Left ventricle myocardium inferior (tissue), 1 donor: ENCODE results near the gene TSPAN7. TPM values are rescaled to one million over a fixed set of nuclear protein-coding genes. Genes with fewer than 3 reads are reported as not detected.
A peak's percentile ranks its signal among the peaks of the same experiment; 100 is the strongest.

Experiments
- DNase-seq: peaks from one replicate; pipeline ENCODE4 v3.0.0-alpha.2; 2020
- H3K27ac ChIP-seq: fragments of 200-600 bp; replicated peaks from 2 replicates; pipeline ENCODE4 v1.8.0; 2021
- H3K27me3 ChIP-seq: fragments of 200-600 bp; 2 replicates; pipeline ENCODE4 v1.8.0; 2021; ENCODE audit warnings: low read depth
- H3K36me3 ChIP-seq: fragments of 200-600 bp; 2 replicates; pipeline ENCODE4 v1.8.0; 2021
- H3K4me1 ChIP-seq: fragments of 200-600 bp; 2 replicates; pipeline ENCODE4 v1.8.0; 2021
- H3K4me3 ChIP-seq: fragments of 200-600 bp; 2 replicates; pipeline ENCODE4 v1.8.0; 2021; ENCODE audit warnings: mild to moderate bottlenecking, moderate library complexity
- H3K9me3 ChIP-seq: fragments of 200-600 bp; replicated peaks from 2 replicates; pipeline ENCODE4 v1.8.0; 2021
- CTCF ChIP-seq: fragments of 200-600 bp; IDR thresholded peaks from 2 replicates; pipeline ENCODE4 v1.8.0; 2021; ENCODE audit warnings: antibody characterized with exemption, mild to moderate bottlenecking, borderline replicate concordance
- intact Hi-C: fragments of 100-400 bp; cut with micrococcal nuclease; formaldehyde crosslinking; loops from one replicate; pipeline ENCODE4 v1.11.0; 2022
- total RNA-seq: library from RNA; stranded (reverse); fragmentation: NEBNext Ultra II Directional; extraction: Animal tissue kit (Norgen Biotek cat#: 25700); gene quantifications from one replicate; pipeline ENCODE4 v1.2.1, GENCODE V29; 2021
- donor health status: DM: no; HTN: yes; CAD: no; lungs with severe emphysema.

Gene TSPAN7
- total RNA-seq, 1 donor from 2014 or later: 14.8 TPM

GRCh38 chrX:38620623-38621022, 59.3 kb downstream of the TSPAN7 start:
- no peaks in the 10 kb centered on the region for H3K27me3 ChIP-seq
- H3K4me3 ChIP-seq: no peak overlapping the region
- no peak for DNase-seq
- TF ChIP-seq CTCF: no peak
- no peaks in the 10 kb centered on the region for H3K36me3 ChIP-seq
- no peaks in the 10 kb centered on the region for H3K9me3 ChIP-seq
- intact Hi-C loops: no loop called here
- H3K4me1 ChIP-seq: peaks cover 6% of the 10 kb centered on the region
- no peak overlapping the region for H3K27ac ChIP-seq

- TF ChIP-seq CTCF: no peak
- Histone ChIP-seq H3K27ac (no peak overlapping the region), H3K4me3 (no peak overlapping the region), H3K27me3 (no peaks in the 10 kb centered on the region), H3K9me3 (no peaks in the 10 kb centered on the region), H3K4me1 (no peaks in the 10 kb centered on the region), H3K36me3 (no peaks in the 10 kb centered on the region)
- no peak for DNase-seq
- intact Hi-C loops: no loop called here
Observed at GRCh38 chrX:38626296-38626695, 65.0 kb downstream of the TSPAN7 start.

GRCh38 chrX:38627683-38628082, 66.3 kb downstream of the TSPAN7 start:
- H3K27ac ChIP-seq: no peak overlapping the region
- H3K4me3 ChIP-seq: no peak overlapping the region
- TF ChIP-seq CTCF: peak; percentile 53
- DNase-seq: no peak
- intact Hi-C loops: no loop called here
- H3K9me3 ChIP-seq: no peaks in the 10 kb centered on the region
- no peaks in the 10 kb centered on the region for H3K27me3 ChIP-seq
- H3K36me3 ChIP-seq: no peaks in the 10 kb centered on the region
- peaks cover 8% of the 10 kb centered on the region for H3K4me1 ChIP-seq

GRCh38 chrX:38628587-38628986, 67.2 kb downstream of the TSPAN7 start:
- no peak for DNase-seq
- Histone ChIP-seq H3K27ac (no peak overlapping the region), H3K9me3 (no peaks in the 10 kb centered on the region), H3K36me3 (no peaks in the 10 kb centered on the region), H3K4me3 (no peak overlapping the region), H3K27me3 (no peaks in the 10 kb centered on the region), H3K4me1 (peaks cover 8% of the 10 kb centered on the region)
- intact Hi-C loops: no loop called here
- TF ChIP-seq CTCF: no peak

DNA sequence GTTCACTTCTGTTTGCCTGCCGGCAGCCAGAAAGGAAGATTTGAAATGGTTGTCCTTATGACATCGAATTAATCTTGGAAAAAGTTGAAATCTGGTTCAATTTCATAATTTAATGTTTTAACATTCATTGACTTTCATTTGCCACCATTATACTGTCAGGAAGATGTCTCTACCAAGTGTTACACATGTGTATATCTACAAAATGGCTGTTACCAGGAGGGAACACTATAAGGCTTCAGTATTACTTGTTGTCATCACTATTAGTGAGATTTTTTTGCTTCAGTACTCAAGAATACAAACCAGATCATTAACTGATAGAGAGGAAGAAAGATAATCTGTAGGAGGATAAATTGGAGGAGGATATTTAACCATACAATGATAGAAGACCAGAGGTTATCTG, 71.2 kb downstream of the TSPAN7 start:
- peaks cover 13% of the 10 kb centered on the region for H3K4me1 ChIP-seq
- no peak for TF ChIP-seq CTCF
- no peaks in the 10 kb centered on the region for H3K9me3 ChIP-seq
- peak overlapping the region; percentile 38 for H3K27ac ChIP-seq
- intact Hi-C loops: no loop called here
- H3K36me3 ChIP-seq: no peaks in the 10 kb centered on the region
- H3K27me3 ChIP-seq: no peaks in the 10 kb centered on the region
- peak overlapping the region; percentile 36 for H3K4me3 ChIP-seq
- DNase-seq: no peak

DNA sequence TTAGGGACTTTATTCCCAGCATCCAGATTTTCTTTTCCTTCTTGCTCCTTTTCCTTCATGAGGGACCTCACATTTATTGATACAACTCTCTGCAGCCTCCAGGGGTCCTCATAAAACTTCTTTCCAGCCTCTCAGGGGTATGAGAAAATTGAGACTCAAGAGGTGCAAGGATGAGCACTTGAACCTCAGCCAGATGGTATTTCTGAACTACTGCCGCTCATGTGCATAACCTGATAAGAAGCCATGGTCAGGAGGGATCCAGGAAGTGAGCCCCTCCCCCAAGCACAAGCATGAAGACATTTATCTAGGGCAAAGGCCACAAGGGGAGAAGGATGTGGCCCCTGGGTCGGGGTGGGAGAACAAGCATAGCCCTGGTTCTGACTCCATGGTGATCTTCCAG, 73.3 kb downstream of the TSPAN7 start:
- no peak for DNase-seq
- H3K27ac ChIP-seq: no peak overlapping the region
- H3K9me3 ChIP-seq: no peaks in the 10 kb centered on the region
- intact Hi-C loops: no loop called here
- peaks cover 15% of the 10 kb centered on the region for H3K4me1 ChIP-seq
- no peak overlapping the region for H3K4me3 ChIP-seq
- no peaks in the 10 kb centered on the region for H3K27me3 ChIP-seq
- H3K36me3 ChIP-seq: no peaks in the 10 kb centered on the region
- TF ChIP-seq CTCF: no peak
